Type B pancreatic cell (in vitro differentiated cells): Measurements from ENCODE around the gene MTX1. TPM values are rescaled to one million over a fixed set of nuclear protein-coding genes. Genes with fewer than 3 reads are reported as not detected.
"Not testable (repeated sequence)": the region's sequence is repeated elsewhere in the genome, so short reads cannot be mapped to it uniquely, and the experiment has no call there.

Experiments
- DNase-seq: peaks from one replicate; pipeline ENCODE4 v3.0.0; 2021; ENCODE audit warnings: mixed read lengths; ENCODE audit not compliant: unreplicated experiment; ENCODE audit errors: extremely low spot score
- H3K27ac Mint-ChIP-seq: 2 replicates; pipeline ENCODE4 v1.8.0; 2021; ENCODE audit warnings: mild to moderate bottlenecking, mixed read lengths
- H3K27me3 Mint-ChIP-seq: 2 replicates; pipeline ENCODE4 v1.8.0; 2021; ENCODE audit warnings: mixed read lengths
- H3K36me3 Mint-ChIP-seq: 2 replicates; pipeline ENCODE4 v1.8.0; 2021; ENCODE audit warnings: mixed read lengths
- H3K4me1 Mint-ChIP-seq: one replicate; pipeline ENCODE4 v1.8.0; 2021; ENCODE audit warnings: mixed read lengths; ENCODE audit not compliant: unreplicated experiment
- H3K4me3 Mint-ChIP-seq: 2 replicates; pipeline ENCODE4 v1.8.0; 2021; ENCODE audit warnings: mild to moderate bottlenecking, mixed read lengths
- H3K9me3 Mint-ChIP-seq: 2 replicates; pipeline ENCODE4 v1.8.0; 2021; ENCODE audit warnings: mixed read lengths
- CTCF ChIP-seq: fragments of 200-600 bp; sonication (generic); conservative IDR thresholded peaks from 2 replicates; pipeline ENCODE4 v1.5.0; 2021; ENCODE audit warnings: antibody characterized with exemption, mild to moderate bottlenecking
- total RNA-seq: library from RNA; stranded (reverse); gene quantifications from 2 replicates; pipeline ENCODE4 v1.2.1, GENCODE V29; 2021; ENCODE audit warnings: low replicate concordance

MTX1 gene
- total RNA-seq, 1 donor from 2014 or later, result 34.0 TPM

GRCh38 chr1:155245163-155245524 is 36.6 kb downstream of the MTX1 start:
- H3K4me3 Mint-ChIP-seq, result peak overlapping the region; percentile 88
- H3K27me3 Mint-ChIP-seq, result peaks cover 4% of the 10 kb centered on the region
- DNase-seq, result no peak
- H3K9me3 Mint-ChIP-seq, result no peaks in the 10 kb centered on the region
- no peak for TF ChIP-seq CTCF
- H3K4me1 Mint-ChIP-seq, result peaks cover 23% of the 10 kb centered on the region
- peaks cover 13% of the 10 kb centered on the region for H3K36me3 Mint-ChIP-seq
- peak overlapping the region; percentile 95 for H3K27ac Mint-ChIP-seq

GRCh38 chr1:155246796-155247195 is 38.3 kb downstream of the MTX1 start:
- H3K27me3 Mint-ChIP-seq, DNase-seq, H3K9me3 Mint-ChIP-seq, H3K27ac Mint-ChIP-seq, H3K36me3 Mint-ChIP-seq: not testable (repeated sequence)
- H3K4me3 Mint-ChIP-seq, result peak overlapping the region; percentile 11
- peaks cover 19% of the 10 kb centered on the region for H3K4me1 Mint-ChIP-seq

GRCh38 chr1:155247667-155248553 is 39.4 kb downstream of the MTX1 start:
- H3K27ac Mint-ChIP-seq, result no peak overlapping the region
- no peak for DNase-seq
- H3K4me1 Mint-ChIP-seq, result peaks cover 17% of the 10 kb centered on the region
- peaks cover 8% of the 10 kb centered on the region for H3K36me3 Mint-ChIP-seq
- no peak for TF ChIP-seq CTCF
- H3K4me3 Mint-ChIP-seq, result no peak overlapping the region
- no peaks in the 10 kb centered on the region for H3K9me3 Mint-ChIP-seq
- H3K27me3 Mint-ChIP-seq, result peaks cover 4% of the 10 kb centered on the region

- no peaks in the 10 kb centered on the region for H3K9me3 Mint-ChIP-seq
- peaks cover 21% of the 10 kb centered on the region for H3K4me1 Mint-ChIP-seq
- no peak overlapping the region for H3K27ac Mint-ChIP-seq
- no peak for TF ChIP-seq CTCF
- DNase-seq, result no peak
- peaks cover 3% of the 10 kb centered on the region for H3K36me3 Mint-ChIP-seq
- no peak overlapping the region for H3K4me3 Mint-ChIP-seq
- no peaks in the 10 kb centered on the region for H3K27me3 Mint-ChIP-seq
Measured at GRCh38 chr1:155250246-155250632, 41.7 kb downstream of the MTX1 start.

GRCh38 chr1:155250633-155251449 is 42.3 kb downstream of the MTX1 start:
- peak; percentile 100 for TF ChIP-seq CTCF
- Mint-ChIP-seq H3K27me3 (no peaks in the 10 kb centered on the region), H3K9me3 (no peaks in the 10 kb centered on the region), H3K4me1 (peaks cover 25% of the 10 kb centered on the region), H3K4me3 (peak overlapping the region; percentile 76), H3K27ac (peak overlapping the region; percentile 71), H3K36me3 (peaks cover 3% of the 10 kb centered on the region)
- DNase-seq, result peak; percentile 97

- no peak for TF ChIP-seq CTCF
- no peak overlapping the region for H3K4me3 Mint-ChIP-seq
- no peaks in the 10 kb centered on the region for H3K9me3 Mint-ChIP-seq
- peaks cover 31% of the 10 kb centered on the region for H3K4me1 Mint-ChIP-seq
- H3K27me3 Mint-ChIP-seq, result no peaks in the 10 kb centered on the region
- DNase-seq, result no peak
- peaks cover 3% of the 10 kb centered on the region for H3K36me3 Mint-ChIP-seq
- H3K27ac Mint-ChIP-seq, result no peak overlapping the region
Measured at GRCh38 chr1:155251566-155251965, 43.1 kb downstream of the MTX1 start.
